Measurements from ENCODE around the gene KLK2.

DNA sequence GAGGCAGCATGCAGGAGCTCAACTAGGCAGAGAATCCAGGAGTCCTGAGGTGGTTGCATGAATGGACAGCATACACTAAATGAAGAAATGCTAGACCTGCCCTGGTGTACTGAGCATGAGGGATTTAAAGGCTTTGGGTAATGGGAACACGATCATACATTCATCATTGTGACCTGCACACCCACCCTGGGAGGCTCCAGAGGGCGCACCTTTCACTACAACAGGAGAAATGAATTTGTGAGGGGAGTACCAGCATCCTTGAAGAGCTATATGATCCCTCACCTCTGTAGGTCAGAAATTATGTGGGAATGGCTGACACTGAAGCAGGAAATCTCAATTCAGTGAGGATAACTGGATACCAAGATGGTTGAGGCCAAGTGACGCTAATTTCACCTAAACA, 8.9 kb downstream of the KLK2 start:
- TF ChIP-seq, protein P1, sequence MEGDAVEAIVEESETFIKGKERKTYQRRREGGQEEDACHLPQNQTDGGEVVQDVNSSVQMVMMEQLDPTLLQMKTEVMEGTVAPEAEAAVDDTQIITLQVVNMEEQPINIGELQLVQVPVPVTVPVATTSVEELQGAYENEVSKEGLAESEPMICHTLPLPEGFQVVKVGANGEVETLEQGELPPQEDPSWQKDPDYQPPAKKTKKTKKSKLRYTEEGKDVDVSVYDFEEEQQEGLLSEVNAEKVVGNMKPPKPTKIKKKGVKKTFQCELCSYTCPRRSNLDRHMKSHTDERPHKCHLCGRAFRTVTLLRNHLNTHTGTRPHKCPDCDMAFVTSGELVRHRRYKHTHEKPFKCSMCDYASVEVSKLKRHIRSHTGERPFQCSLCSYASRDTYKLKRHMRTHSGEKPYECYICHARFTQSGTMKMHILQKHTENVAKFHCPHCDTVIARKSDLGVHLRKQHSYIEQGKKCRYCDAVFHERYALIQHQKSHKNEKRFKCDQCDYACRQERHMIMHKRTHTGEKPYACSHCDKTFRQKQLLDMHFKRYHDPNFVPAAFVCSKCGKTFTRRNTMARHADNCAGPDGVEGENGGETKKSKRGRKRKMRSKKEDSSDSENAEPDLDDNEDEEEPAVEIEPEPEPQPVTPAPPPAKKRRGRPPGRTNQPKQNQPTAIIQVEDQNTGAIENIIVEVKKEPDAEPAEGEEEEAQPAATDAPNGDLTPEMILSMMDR (IDR thresholded peaks at IDR 0.05): no peak
- no peak for TF ChIP-seq EP300 (IDR thresholded peaks at IDR 0.05)

Data from tibial nerve (tissue), 4 donors.